GM21381 (cell line): Measurements from ENCODE around the gene PCDHGB3.
"Not testable (repeated sequence)": the region's sequence is repeated elsewhere in the genome, so short reads cannot be mapped to it uniquely, and the experiment has no call there.

Experiments used
- ATAC-seq: cut with Tn5 transposase; IDR thresholded peaks from one replicate; pipeline ENCODE4 v1.9.1; 2021; ENCODE audit warnings: mild to moderate bottlenecking, moderate library complexity; ENCODE audit not compliant: unreplicated experiment

Gene PCDHGB3

GRCh38 chr5:141356950-141357349, 13.1 kb upstream of the PCDHGB3 start:
- no peak for ATAC-seq

- ATAC-seq = no peak
Measured at GRCh38 chr5:141359790-141360426, 10.1 kb upstream of the PCDHGB3 start, which contains the start of gene PCDHGB2. PCDHGB2 (plus strand) TSS chr5:141359994; CDS start chr5:141360136, 142 bp downstream.

- ATAC-seq = no peak
Measured at GRCh38 chr5:141360685-141361084, 9.4 kb upstream of the PCDHGB3 start.

GRCh38 chr5:141362719-141363118, 7.3 kb upstream of the PCDHGB3 start:
- ATAC-seq = no peak

GRCh38 chr5:141363952-141364660, 5.9 kb upstream of the PCDHGB3 start, which contains the start of gene PCDHGA5:
PCDHGA5 (plus strand) TSS chr5:141364162; CDS start chr5:141364331, 169 bp downstream.
- no peak for ATAC-seq

GRCh38 chr5:141366016-141366896, 3.8 kb upstream of the PCDHGB3 start:
- no peak for ATAC-seq

- ATAC-seq = no peak
Measured at GRCh38 chr5:141371572-141372475, 1.8 kb downstream of the PCDHGB3 start.

- no peak for ATAC-seq
Measured at GRCh38 chr5:141373673-141374317, 3.8 kb downstream of the PCDHGB3 start, which contains the start of gene PCDHGA6. PCDHGA6 (plus strand) TSS chr5:141373891; CDS start chr5:141374084, 193 bp downstream.

- no peak for ATAC-seq
Measured at GRCh38 chr5:141374627-141375026, 4.6 kb downstream of the PCDHGB3 start.

- not testable (repeated sequence) for ATAC-seq
Measured at GRCh38 chr5:141375444-141376155, 5.6 kb downstream of the PCDHGB3 start.

GRCh38 chr5:141382469-141383294, 12.6 kb downstream of the PCDHGB3 start, which contains the start of gene PCDHGA7:
PCDHGA7 (plus strand) TSS chr5:141382742; CDS start chr5:141382900, 158 bp downstream.
- no peak for ATAC-seq

- no peak for ATAC-seq
Measured at GRCh38 chr5:141383345-141383744, 13.3 kb downstream of the PCDHGB3 start.

GRCh38 chr5:141384471-141385267, 14.6 kb downstream of the PCDHGB3 start:
- ATAC-seq = no peak

GRCh38 chr5:141387557-141388311, 17.7 kb downstream of the PCDHGB3 start, which contains the start of gene PCDHGB4:
PCDHGB4 (plus strand) TSS chr5:141387698; CDS start chr5:141387885, 187 bp downstream.
- ATAC-seq = not testable (repeated sequence)

- no peak for ATAC-seq
Measured at GRCh38 chr5:141388661-141389060, 18.6 kb downstream of the PCDHGB3 start.
